Calu3 (cell line): Measurements from ENCODE around the gene SRMS. TPM values are rescaled to one million over a fixed set of nuclear protein-coding genes. Genes with fewer than 3 reads are reported as not detected.

Experiments
- BruUV-seq: library from RNA; stranded (reverse); fragments of 400-500 nt; replicated peaks from 2 replicates; lab custom pipeline; 2021; lab: Mats Ljungman, UMichigan
- CTCF ChIA-PET: fragments of 300-600 bp; sonication (Branson Sonifier 250); formaldehyde crosslinking; loops from one replicate; lab custom pipeline; 2022; ENCODE audit warnings: antibody characterized with exemption; lab: Charles Lee
- DNase-seq: peaks from one replicate; pipeline ENCODE4 v3.0.0; 2022
- H3K27ac Mint-ChIP-seq: one replicate; pipeline ENCODE4 v1.8.0; 2022; ENCODE audit warnings: mixed read lengths; ENCODE audit not compliant: unreplicated experiment
- H3K27me3 Mint-ChIP-seq: one replicate; pipeline ENCODE4 v1.8.0; 2022; ENCODE audit warnings: mixed read lengths; ENCODE audit not compliant: unreplicated experiment
- H3K36me3 Mint-ChIP-seq: one replicate; pipeline ENCODE4 v1.8.0; 2022; ENCODE audit warnings: mild to moderate bottlenecking, moderate library complexity, mixed read lengths; ENCODE audit not compliant: insufficient read depth, unreplicated experiment
- H3K4me1 Mint-ChIP-seq: one replicate; pipeline ENCODE4 v1.8.0; 2022; ENCODE audit warnings: mild to moderate bottlenecking, low read depth, mixed read lengths; ENCODE audit not compliant: unreplicated experiment
- H3K4me3 Mint-ChIP-seq: one replicate; pipeline ENCODE4 v1.8.0; 2022; ENCODE audit warnings: mild to moderate bottlenecking, low read depth, moderate library complexity, mixed read lengths; ENCODE audit not compliant: unreplicated experiment
- H3K9me3 Mint-ChIP-seq: one replicate; pipeline ENCODE4 v1.8.0; 2022; ENCODE audit warnings: low read depth, mixed read lengths; ENCODE audit not compliant: unreplicated experiment
- CTCF ChIP-seq: fragments of 200-600 bp; IDR thresholded peaks from one replicate; pipeline ENCODE4 v1.8.0; 2022; ENCODE audit warnings: antibody characterized with exemption; ENCODE audit not compliant: unreplicated experiment
- intact Hi-C: fragments of 100-400 bp; cut with micrococcal nuclease; formaldehyde crosslinking; loops from one replicate; pipeline ENCODE4 v1.10.0; 2022; ENCODE audit not compliant: unreplicated experiment
- total RNA-seq: library from RNA; stranded (reverse); gene quantifications from 2 replicates; pipeline ENCODE4 v1.2.3, GENCODE V29; 2022

Gene SRMS
- total RNA-seq, 1 experiment from 2014 or later: not detected

GRCh38 chr20:63586797-63587196 lies 39.2 kb upstream of the SRMS start:
- intact Hi-C loops: no loop called here
- CTCF ChIA-PET: no interaction called here
- DNase-seq: no peak
- H3K4me3 Mint-ChIP-seq: no peak overlapping the region
- no peak for TF ChIP-seq CTCF
- BruUV-seq: no TSS peak
- no peaks in the 10 kb centered on the region for H3K4me1 Mint-ChIP-seq
- peaks cover 22% of the 10 kb centered on the region for H3K36me3 Mint-ChIP-seq
- no peaks in the 10 kb centered on the region for H3K9me3 Mint-ChIP-seq
- H3K27me3 Mint-ChIP-seq: no peaks in the 10 kb centered on the region
- no peak overlapping the region for H3K27ac Mint-ChIP-seq

GRCh38 chr20:63585616-63586565 lies 38.3 kb upstream of the SRMS start:
- DNase-seq: no peak
- CTCF ChIA-PET: no interaction called here
- no peak overlapping the region for H3K4me3 Mint-ChIP-seq
- no peaks in the 10 kb centered on the region for H3K9me3 Mint-ChIP-seq
- H3K27ac Mint-ChIP-seq: no peak overlapping the region
- BruUV-seq: no TSS peak
- no peak for TF ChIP-seq CTCF
- intact Hi-C loops: no loop called here
- no peaks in the 10 kb centered on the region for H3K27me3 Mint-ChIP-seq
- no peaks in the 10 kb centered on the region for H3K4me1 Mint-ChIP-seq
- H3K36me3 Mint-ChIP-seq: peaks cover 22% of the 10 kb centered on the region

- peaks cover 26% of the 10 kb centered on the region for H3K27me3 Mint-ChIP-seq
- no peak for DNase-seq
- H3K4me3 Mint-ChIP-seq: no peak overlapping the region
- intact Hi-C loops: no loop called here
- H3K4me1 Mint-ChIP-seq: no peaks in the 10 kb centered on the region
- H3K27ac Mint-ChIP-seq: no peak overlapping the region
- H3K9me3 Mint-ChIP-seq: no peaks in the 10 kb centered on the region
- no TSS peak for BruUV-seq
- CTCF ChIA-PET: interaction anchor here (1.2 kb wide), 2 partner anchors 9 to 60 kb away, joined by 4 to 5 read pairs; partner anchors contain the start of gene HELZ2
- no peak for TF ChIP-seq CTCF
- peaks cover 6% of the 10 kb centered on the region for H3K36me3 Mint-ChIP-seq
Measured at GRCh38 chr20:63582382-63583063, 35.0 kb upstream of the SRMS start.

- DNase-seq: peak; percentile 78
- Mint-ChIP-seq H3K9me3 (no peaks in the 10 kb centered on the region), H3K27ac (no peak overlapping the region), H3K4me3 (no peak overlapping the region), H3K4me1 (no peaks in the 10 kb centered on the region), H3K36me3 (peaks cover 10% of the 10 kb centered on the region), H3K27me3 (peaks cover 42% of the 10 kb centered on the region)
- CTCF ChIA-PET: interaction anchor here (0.5 to 1.0 kb wide), 3 partner anchors 55 to 537 kb away, joined by 3 to 7 read pairs (median 5); no protein-coding TSS in a partner anchor
- no TSS peak for BruUV-seq
- TF ChIP-seq CTCF: peak; percentile 59
- intact Hi-C loops: no loop called here
Measured at GRCh38 chr20:63580796-63581461, 33.4 kb upstream of the SRMS start.
